ENCODE data around the gene LRCOL1. TPM values are rescaled to one million over a fixed set of nuclear protein-coding genes. Genes with fewer than 3 reads are reported as not detected.
A peak's percentile ranks its signal among the peaks of the same experiment; 100 is the strongest.

Gene LRCOL1
- polyA plus RNA-seq (2013, experiment 1 of 2; ENCODE audit: insufficient read length): not detected
- not detected for polyA plus RNA-seq (2013, experiment 2 of 2; ENCODE audit: insufficient read length)

GRCh38 chr12:132610051-132610759, at the start of gene LRCOL1:
Gene LRCOL1 (minus strand): TSS chr12:132610582. CDS start chr12:132606251, 4,331 bp downstream.
- DNase-seq: peak; percentile 79

GRCh38 chr12:132660052-132660451, 49.7 kb upstream of the LRCOL1 start:
- no peak for DNase-seq

- DNase-seq: no peak
These were observed 48.8 kb upstream of the LRCOL1 start for GRCh38 chr12:132659146-132659545.

- no peak for DNase-seq
These were observed 47.9 kb upstream of the LRCOL1 start for GRCh38 chr12:132658149-132658894.

- no peak for DNase-seq
These were observed 46.8 kb upstream of the LRCOL1 start for GRCh38 chr12:132657004-132657727.

- DNase-seq: no peak
These were observed 43.3 kb upstream of the LRCOL1 start for GRCh38 chr12:132653567-132654290.

- DNase-seq: no peak
These were observed 41.2 kb upstream of the LRCOL1 start for GRCh38 chr12:132651444-132652100.

- DNase-seq: no peak
These were observed 39.0 kb upstream of the LRCOL1 start for GRCh38 chr12:132649226-132649945.

GRCh38 chr12:132648616-132649225, 38.3 kb upstream of the LRCOL1 start:
- DNase-seq: no peak

GRCh38 chr12:132647858-132648257, 37.5 kb upstream of the LRCOL1 start:
- DNase-seq: no peak

- no peak for DNase-seq
These were observed 36.5 kb upstream of the LRCOL1 start for GRCh38 chr12:132646850-132647249.

GRCh38 chr12:132642846-132643835, 32.8 kb upstream of the LRCOL1 start:
- DNase-seq: no peak

- DNase-seq: no peak
These were observed 31.6 kb upstream of the LRCOL1 start for GRCh38 chr12:132641811-132642650.

- no peak for DNase-seq
These were observed 30.6 kb upstream of the LRCOL1 start for GRCh38 chr12:132640936-132641335.

GRCh38 chr12:132639956-132640520, 29.7 kb upstream of the LRCOL1 start:
- DNase-seq: no peak

- peak; percentile 25 for DNase-seq
These were observed 28.4 kb upstream of the LRCOL1 start for GRCh38 chr12:132638541-132639408.

- no peak for DNase-seq
These were observed 27.4 kb upstream of the LRCOL1 start for GRCh38 chr12:132637811-132638210.

Data from fibroblast of skin of abdomen (primary cell).